ENCODE results near the gene ITGAD. TPM values are rescaled to one million over a fixed set of nuclear protein-coding genes. Genes with fewer than 3 reads are reported as not detected.

The ITGAD gene
- polyA plus RNA-seq, 3 donors = 0.04 TPM; not detected in 2

- Histone ChIP-seq H3K4me3 (replicated peaks in 1 of 3; ENCODE audit: low read depth in 2 of 3, low read length in 3 of 3) (no peak overlapping the region), H3K4me1 (ENCODE audit: control insufficient read depth in 1 of 2, insufficient read depth in 2 of 2, low read length in 2 of 2) (peaks cover 0 to 4% of the 10 kb centered on the region in 2 donors), H3K79me2 (ENCODE audit: insufficient read depth, low read length) (no peaks in the 10 kb centered on the region), H3K9me3 (replicated peaks in 1 of 2; ENCODE audit: control insufficient read depth in 1 of 2, insufficient read depth in 1 of 2, low read length in 2 of 2) (no peaks in the 10 kb centered on the region), H3K36me3 (replicated peaks in 1 of 2; ENCODE audit: control insufficient read depth in 1 of 2, insufficient read depth in 2 of 2, low read length in 2 of 2) (no peaks in the 10 kb centered on the region), H3K9ac (ENCODE audit: insufficient read depth, low read length, poor library complexity, severe bottlenecking) (no peak overlapping the region), H3K4me2 (replicated peaks; ENCODE audit: extremely low read depth, low read length, poor library complexity, severe bottlenecking) (no peak overlapping the region), H4K20me1 (ENCODE audit: insufficient read depth, low read length) (no peaks in the 10 kb centered on the region), H2AFZ (ENCODE audit: insufficient read depth, low read depth, low read length, poor library complexity, severe bottlenecking) (no peak overlapping the region), H3K27me3 (ENCODE audit: control insufficient read depth in 2 of 2, insufficient read depth in 2 of 2, low read length in 2 of 2) (no peaks in the 10 kb centered on the region), H3K27ac (ENCODE audit: low read depth in 1 of 2, low read length in 2 of 2) (no peak overlapping the region)
- intact Hi-C loops (cut with micrococcal nuclease) = no loop called here
- Mint-ChIP-seq H3K27me3 (ENCODE audit: low read depth in 3 of 3) (peaks cover 2 to 10% (median 4%) of the 10 kb centered on the region in 3 donors), H3K27ac (no peak overlapping the region), H3K4me3 (no peak overlapping the region), H3K4me1 (peaks cover 6% of the 10 kb centered on the region), H3K36me3 (no peaks in the 10 kb centered on the region), H3K9me3 (peaks cover 0 to 7% (median 0%) of the 10 kb centered on the region in 7 donors)
- TF ChIP-seq CTCF (IDR thresholded peaks at IDR 0.05) = no peak
- no peak for DNase-seq
- WGBS (ENCODE audit: insufficient coverage) = no CpG with 5 or more reads among the region's 3 CpGs
Measured at GRCh38 chr16:31439519-31439918, 46.4 kb downstream of the ITGAD start.

GRCh38 chr16:31440516-31441184 is 47.5 kb downstream of the ITGAD start:
- intact Hi-C loops (cut with micrococcal nuclease) = loop anchor here (5.0 to 10.0 kb wide), 4 partner anchors 56 to 453 kb away; partner anchors contain the start of genes HSD3B7 (in 2 of the 2) and PYCARD (in 1 of the 2)
- no peak overlapping the region for H3K27ac Mint-ChIP-seq

More at GRCh38 chr16:31440516-31441184, 47.5 kb downstream of the ITGAD start:
- peaks cover 0 to 4% of the 10 kb centered on the region in 2 donors for H3K4me1 ChIP-seq (ENCODE audit: control insufficient read depth in 1 of 2, insufficient read depth in 2 of 2, low read length in 2 of 2)
- no peak overlapping the region for H3K27ac ChIP-seq (ENCODE audit: low read depth in 1 of 2, low read length in 2 of 2)
- no peaks in the 10 kb centered on the region for H4K20me1 ChIP-seq (ENCODE audit: insufficient read depth, low read length)
- peaks cover 2 to 10% (median 4%) of the 10 kb centered on the region in 3 donors for H3K27me3 Mint-ChIP-seq (ENCODE audit: low read depth in 3 of 3)
- no peak overlapping the region for H3K4me2 ChIP-seq (replicated peaks; ENCODE audit: extremely low read depth, low read length, poor library complexity, severe bottlenecking)
- no peak overlapping the region for H3K4me3 Mint-ChIP-seq
- H3K9me3 ChIP-seq (replicated peaks in 1 of 2; ENCODE audit: control insufficient read depth in 1 of 2, insufficient read depth in 1 of 2, low read length in 2 of 2) = no peaks in the 10 kb centered on the region
- WGBS (ENCODE audit: insufficient coverage) = 92% methylated on average over 4 of the region's 4 CpGs
- H3K4me3 ChIP-seq (replicated peaks in 1 of 3; ENCODE audit: low read depth in 2 of 3, low read length in 3 of 3) = no peak overlapping the region
- peaks cover 6% of the 10 kb centered on the region for H3K4me1 Mint-ChIP-seq
- H3K9me3 Mint-ChIP-seq = peaks cover 0 to 7% (median 0%) of the 10 kb centered on the region in 7 donors
- no peaks in the 10 kb centered on the region for H3K79me2 ChIP-seq (ENCODE audit: insufficient read depth, low read length)
- H2AFZ ChIP-seq (ENCODE audit: insufficient read depth, low read depth, low read length, poor library complexity, severe bottlenecking) = no peak overlapping the region
- H3K9ac ChIP-seq (ENCODE audit: insufficient read depth, low read length, poor library complexity, severe bottlenecking) = no peak overlapping the region
- H3K36me3 Mint-ChIP-seq = no peaks in the 10 kb centered on the region
- DNase-seq = no peak
- no peaks in the 10 kb centered on the region for H3K36me3 ChIP-seq (replicated peaks in 1 of 2; ENCODE audit: control insufficient read depth in 1 of 2, insufficient read depth in 2 of 2, low read length in 2 of 2)
- TF ChIP-seq CTCF (IDR thresholded peaks at IDR 0.05) = no peak
- no peaks in the 10 kb centered on the region for H3K27me3 ChIP-seq (ENCODE audit: control insufficient read depth in 2 of 2, insufficient read depth in 2 of 2, low read length in 2 of 2)

Measured in CD14-positive monocyte (primary cell).